NCI-H510A treated with DMSO at 0.1 percent for 48 hours (cell line): Measurements from ENCODE around the gene GRK5.
"Not testable (repeated sequence)": the region's sequence is repeated elsewhere in the genome, so short reads cannot be mapped to it uniquely, and the experiment has no call there.

ENCODE experiments used
- DNase-seq: peaks from one replicate; lab custom pipeline; 2025; lab: John Stamatoyannopoulos, UW

GRK5 gene

GRCh38 chr10:119222537-119222936, 15.2 kb downstream of the GRK5 start:
- no peak for DNase-seq

GRCh38 chr10:119222966-119223386, 15.6 kb downstream of the GRK5 start:
- DNase-seq = no peak

- DNase-seq = no peak
Observed at GRCh38 chr10:119225083-119225658, 17.8 kb downstream of the GRK5 start.

- no peak for DNase-seq
Observed at GRCh38 chr10:119227825-119228224, 20.5 kb downstream of the GRK5 start.

- no peak for DNase-seq
Observed at GRCh38 chr10:119231654-119232053, 24.3 kb downstream of the GRK5 start.

- not testable (repeated sequence) for DNase-seq
Observed at GRCh38 chr10:119232439-119232838, 25.1 kb downstream of the GRK5 start.

- no peak for DNase-seq
Observed at GRCh38 chr10:119233123-119233820, 25.9 kb downstream of the GRK5 start.

GRCh38 chr10:119233821-119234220, 26.4 kb downstream of the GRK5 start:
- DNase-seq = no peak

- DNase-seq = no peak
Observed at GRCh38 chr10:119235356-119235755, 28.0 kb downstream of the GRK5 start.

GRCh38 chr10:119237722-119238436, 30.5 kb downstream of the GRK5 start:
- DNase-seq = no peak

- DNase-seq = no peak
Observed at GRCh38 chr10:119238577-119238976, 31.2 kb downstream of the GRK5 start.

GRCh38 chr10:119239015-119239414, 31.6 kb downstream of the GRK5 start:
- DNase-seq = not testable (repeated sequence)

- not testable (repeated sequence) for DNase-seq
Observed at GRCh38 chr10:119239630-119240029, 32.3 kb downstream of the GRK5 start.

GRCh38 chr10:119241066-119241465, 33.7 kb downstream of the GRK5 start:
- DNase-seq = no peak

GRCh38 chr10:119242186-119242585, 34.8 kb downstream of the GRK5 start:
- DNase-seq = no peak

- DNase-seq = no peak
Observed at GRCh38 chr10:119243488-119243887, 36.1 kb downstream of the GRK5 start.

GRCh38 chr10:119243967-119244366, 36.6 kb downstream of the GRK5 start:
- DNase-seq = no peak

GRCh38 chr10:119245272-119245671, 37.9 kb downstream of the GRK5 start:
- DNase-seq = no peak

- peak; percentile 71 for DNase-seq
Observed at GRCh38 chr10:119246862-119247549, 39.6 kb downstream of the GRK5 start.

GRCh38 chr10:119247550-119247894, 40.2 kb downstream of the GRK5 start:
- no peak for DNase-seq

GRCh38 chr10:119248184-119248583, 40.8 kb downstream of the GRK5 start:
- no peak for DNase-seq

GRCh38 chr10:119248681-119249080, 41.3 kb downstream of the GRK5 start:
- no peak for DNase-seq
